Measurements from ENCODE around the gene PLIN1.
A peak's percentile ranks its signal among the peaks of the same experiment; 100 is the strongest.
"Not testable (repeated sequence)": the region's sequence is repeated elsewhere in the genome, so short reads cannot be mapped to it uniquely, and the experiment has no call there.

PLIN1 gene, protein sequence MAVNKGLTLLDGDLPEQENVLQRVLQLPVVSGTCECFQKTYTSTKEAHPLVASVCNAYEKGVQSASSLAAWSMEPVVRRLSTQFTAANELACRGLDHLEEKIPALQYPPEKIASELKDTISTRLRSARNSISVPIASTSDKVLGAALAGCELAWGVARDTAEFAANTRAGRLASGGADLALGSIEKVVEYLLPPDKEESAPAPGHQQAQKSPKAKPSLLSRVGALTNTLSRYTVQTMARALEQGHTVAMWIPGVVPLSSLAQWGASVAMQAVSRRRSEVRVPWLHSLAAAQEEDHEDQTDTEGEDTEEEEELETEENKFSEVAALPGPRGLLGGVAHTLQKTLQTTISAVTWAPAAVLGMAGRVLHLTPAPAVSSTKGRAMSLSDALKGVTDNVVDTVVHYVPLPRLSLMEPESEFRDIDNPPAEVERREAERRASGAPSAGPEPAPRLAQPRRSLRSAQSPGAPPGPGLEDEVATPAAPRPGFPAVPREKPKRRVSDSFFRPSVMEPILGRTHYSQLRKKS

DNA sequence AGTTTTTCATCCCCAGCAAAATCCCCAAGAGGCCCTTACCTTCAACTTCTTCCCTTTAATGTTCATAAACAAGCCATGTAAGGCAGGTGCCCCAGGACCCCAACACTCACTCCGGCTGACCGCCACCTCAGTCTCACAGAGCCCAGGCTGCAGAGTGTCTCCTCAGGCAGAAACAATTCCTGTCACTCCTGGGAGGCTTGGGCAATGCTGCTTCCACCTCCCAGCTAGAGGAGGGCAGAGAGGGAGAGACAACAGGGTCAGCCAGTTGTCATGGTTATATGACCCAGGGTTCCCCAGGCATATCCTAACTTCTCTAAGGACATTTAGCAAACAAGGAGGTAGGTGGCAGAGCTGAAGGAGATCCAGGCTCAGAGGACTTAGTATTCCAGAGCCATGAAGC lies at the start of gene PLIN1:
TSS of gene PLIN1 (minus strand) at position 156 of the 400 bp plus-strand sequence. CDS start 1,878 bp downstream, outside the sequence.
- no peak for DNase-seq

- no peak for DNase-seq
These were observed 49.1 kb upstream of the PLIN1 start for GRCh38 chr15:89728254-89728653.

GRCh38 chr15:89725064-89725463 lies 45.9 kb upstream of the PLIN1 start:
- no peak for DNase-seq

DNA sequence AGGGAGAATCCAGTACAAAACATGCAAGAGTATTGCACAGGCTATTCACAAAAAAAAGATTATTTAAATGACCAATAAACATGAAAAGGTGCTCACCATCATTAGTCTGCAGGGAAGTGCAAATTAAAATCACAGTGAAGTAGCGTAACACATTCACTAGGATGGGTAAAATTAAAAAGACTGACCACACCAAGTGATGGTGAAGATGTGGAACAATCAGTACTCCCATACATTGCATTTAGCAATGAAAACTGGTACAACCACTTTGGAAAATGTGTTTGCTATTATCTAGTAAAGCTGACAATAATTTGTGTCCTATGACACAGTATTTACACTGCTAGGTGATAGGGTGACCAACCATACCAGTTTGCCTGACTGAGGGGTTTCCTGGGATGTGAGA lies 45.5 kb upstream of the PLIN1 start:
- no peak for DNase-seq

GRCh38 chr15:89723031-89723430 lies 43.9 kb upstream of the PLIN1 start:
- no peak for DNase-seq

DNA sequence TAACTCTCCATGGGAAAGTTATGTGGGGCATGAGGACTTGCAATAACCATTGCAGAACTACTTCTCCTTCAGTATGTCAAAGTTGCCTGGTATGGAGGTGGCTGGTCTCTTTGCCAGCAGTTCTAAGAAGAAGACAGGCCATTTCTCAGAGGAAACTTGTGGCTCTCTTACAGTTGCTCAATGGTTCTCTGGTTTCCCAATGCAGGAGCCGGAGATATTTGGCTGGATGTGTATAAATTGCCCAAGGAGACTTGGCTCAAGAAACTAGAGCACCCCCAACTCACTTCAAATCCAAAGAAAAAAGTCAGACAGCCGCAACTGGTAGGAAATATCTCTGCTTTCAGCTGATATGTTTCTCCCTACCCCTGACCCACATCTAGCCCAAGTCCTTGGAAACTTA lies 35.6 kb upstream of the PLIN1 start:
- DNase-seq = no peak

- no peak for DNase-seq
These were observed 28.4 kb upstream of the PLIN1 start for GRCh38 chr15:89707577-89707976.

DNA sequence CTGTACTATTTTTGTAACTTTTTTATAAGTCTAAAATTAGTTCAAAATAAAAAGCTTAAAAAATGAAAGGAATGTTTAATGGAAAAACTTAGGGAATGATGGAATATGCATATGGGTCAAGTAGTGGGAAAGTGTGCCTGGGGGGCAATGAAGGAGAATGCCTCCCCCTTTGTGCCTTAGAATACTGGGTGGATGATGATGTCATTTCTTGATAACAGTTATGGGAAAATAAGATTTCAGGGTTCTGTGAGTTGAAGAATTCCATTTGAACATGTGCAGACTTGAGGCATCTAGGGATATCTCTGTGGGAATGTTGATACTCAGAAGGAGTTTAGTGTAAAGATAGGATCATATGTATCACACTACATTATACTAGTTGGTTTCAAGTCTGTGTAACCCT lies 25.2 kb upstream of the PLIN1 start:
- no peak for DNase-seq

DNA sequence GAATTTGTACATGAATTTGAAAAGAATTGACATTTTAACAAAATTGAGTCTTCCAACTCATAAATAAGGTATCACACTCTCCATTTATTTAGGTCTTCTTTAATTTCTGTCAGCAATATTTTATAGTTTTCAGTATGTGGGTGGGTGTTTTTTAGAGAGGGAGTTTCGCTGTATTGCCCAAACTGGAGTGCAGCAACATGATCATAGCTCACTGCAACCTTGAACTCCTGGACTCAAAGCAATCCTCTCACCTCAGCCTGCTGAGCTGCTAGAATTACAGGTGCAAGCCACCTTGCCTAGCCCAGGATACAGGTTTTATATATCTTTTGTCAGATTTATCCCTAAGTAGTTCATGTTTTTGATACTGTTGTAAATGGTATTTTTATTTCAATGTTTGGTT lies 16.0 kb upstream of the PLIN1 start:
- DNase-seq = no peak

- no peak for DNase-seq
These were observed 14.5 kb upstream of the PLIN1 start for GRCh38 chr15:89693696-89694095.

- DNase-seq = no peak
These were observed 13.9 kb upstream of the PLIN1 start for GRCh38 chr15:89693091-89693490.

DNA sequence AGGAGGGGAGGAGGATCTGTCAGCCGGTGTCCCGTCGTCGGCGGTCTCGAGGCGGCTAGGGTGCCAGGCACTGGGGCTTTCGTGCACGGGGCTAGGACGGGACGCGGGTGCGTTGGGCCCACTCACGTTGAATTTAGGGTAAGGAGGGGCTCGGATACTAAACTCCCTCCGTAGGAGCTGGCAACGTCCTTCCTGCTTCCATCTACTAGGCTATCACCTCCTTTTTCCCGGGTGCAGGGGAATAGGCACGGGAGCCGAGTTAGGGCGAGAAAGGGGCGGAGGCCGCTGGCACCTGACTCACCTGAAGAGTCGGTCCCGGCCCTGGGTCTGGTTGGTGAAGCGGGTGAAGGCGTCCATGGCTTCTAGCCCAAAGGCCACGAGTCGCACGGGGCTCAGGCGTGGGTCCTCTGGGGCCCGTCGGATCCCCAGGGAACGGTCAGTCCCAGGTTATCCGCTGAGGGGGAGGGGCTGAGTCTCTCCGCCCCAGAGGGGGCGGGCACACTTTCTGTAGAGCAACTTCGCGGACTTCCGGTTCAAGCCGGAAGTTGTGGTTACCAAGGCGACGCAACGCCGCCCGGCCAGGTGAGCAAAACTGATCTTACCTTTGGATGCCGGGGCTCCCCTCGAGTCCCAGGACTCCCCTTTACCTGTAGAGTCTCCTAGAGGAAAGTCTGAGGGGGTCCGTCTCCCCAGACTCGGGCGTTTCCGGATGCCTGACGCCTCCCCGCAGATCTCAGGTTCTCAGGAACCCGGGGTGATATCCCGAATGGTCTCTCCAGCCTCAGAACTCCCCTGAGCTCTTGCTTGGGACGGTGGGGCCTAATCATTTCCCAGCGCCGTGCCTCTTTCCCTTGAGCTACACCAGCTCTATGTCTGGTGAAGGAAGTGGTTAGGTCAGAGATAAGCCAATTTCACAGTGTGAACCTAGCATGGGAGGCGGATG lies 11.4 kb upstream of the PLIN1 start, which contains the start of the genes PEX11A and WDR93:
TSS of gene PEX11A (minus strand) at position 479 of the 943 bp plus-strand sequence. CDS start at position 357, 122 bp downstream.
TSS of gene WDR93 (plus strand) at position 536 of the 943 bp plus-strand sequence. CDS start 10,936 bp downstream, outside the sequence.
- DNase-seq = peak; percentile 62

DNA sequence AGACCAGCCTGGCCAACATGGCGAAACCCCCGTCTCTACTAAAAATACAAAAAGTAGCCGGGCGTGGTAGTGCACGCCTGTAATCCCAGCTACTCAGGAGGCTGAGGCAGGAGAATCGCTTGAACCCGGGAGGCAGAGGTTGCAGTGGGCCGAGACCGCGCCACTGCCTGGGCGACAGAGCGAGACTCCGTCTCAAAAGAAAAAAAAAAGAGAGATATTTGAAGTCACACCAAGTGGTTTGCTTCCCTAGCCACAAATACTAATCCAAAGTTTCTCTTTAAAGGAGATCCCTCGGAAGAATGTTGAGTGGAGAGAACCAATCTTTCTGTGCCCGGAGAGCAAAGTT lies 10.7 kb upstream of the PLIN1 start:
- not testable (repeated sequence) for DNase-seq

GRCh38 chr15:89686522-89686921 lies 7.4 kb upstream of the PLIN1 start:
- no peak for DNase-seq

DNA sequence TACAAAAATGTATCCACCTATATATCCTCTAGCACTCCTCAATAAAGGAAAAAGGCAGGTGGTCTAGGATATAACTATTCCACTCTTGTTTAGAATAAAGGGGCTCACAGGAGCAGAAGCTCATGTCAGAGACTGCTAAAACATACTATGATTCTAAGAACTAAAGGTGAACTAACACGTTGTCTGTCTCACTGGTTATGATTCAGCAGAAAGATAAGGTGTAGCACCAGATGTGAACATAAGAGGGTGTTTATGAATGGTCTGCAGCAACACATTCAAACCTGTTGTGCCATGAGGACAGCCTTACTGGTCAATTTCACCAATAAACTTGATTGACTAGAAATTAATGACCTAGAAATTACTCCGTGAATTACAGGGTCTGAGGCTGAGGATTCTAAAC lies 6.8 kb upstream of the PLIN1 start:
- DNase-seq = no peak

DNA sequence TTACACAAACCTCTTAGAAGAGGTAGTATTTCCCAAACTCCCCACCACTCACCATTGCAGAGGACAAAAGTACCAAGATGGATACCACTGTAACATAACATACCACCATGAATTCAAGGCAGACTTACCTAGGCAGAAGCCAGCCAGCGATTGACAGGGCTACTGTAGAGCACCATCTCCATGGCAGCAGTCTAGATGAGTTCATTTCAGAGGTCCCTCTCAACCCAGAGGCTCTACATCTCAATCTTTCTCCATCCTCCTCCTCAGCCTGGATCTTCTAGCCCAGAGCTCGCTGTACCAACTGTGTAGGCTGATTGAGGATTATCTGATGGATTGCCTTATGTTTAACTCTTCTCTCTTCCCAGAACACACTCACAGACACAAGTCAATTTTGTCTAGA lies 2.0 kb upstream of the PLIN1 start:
- DNase-seq = no peak

DNA sequence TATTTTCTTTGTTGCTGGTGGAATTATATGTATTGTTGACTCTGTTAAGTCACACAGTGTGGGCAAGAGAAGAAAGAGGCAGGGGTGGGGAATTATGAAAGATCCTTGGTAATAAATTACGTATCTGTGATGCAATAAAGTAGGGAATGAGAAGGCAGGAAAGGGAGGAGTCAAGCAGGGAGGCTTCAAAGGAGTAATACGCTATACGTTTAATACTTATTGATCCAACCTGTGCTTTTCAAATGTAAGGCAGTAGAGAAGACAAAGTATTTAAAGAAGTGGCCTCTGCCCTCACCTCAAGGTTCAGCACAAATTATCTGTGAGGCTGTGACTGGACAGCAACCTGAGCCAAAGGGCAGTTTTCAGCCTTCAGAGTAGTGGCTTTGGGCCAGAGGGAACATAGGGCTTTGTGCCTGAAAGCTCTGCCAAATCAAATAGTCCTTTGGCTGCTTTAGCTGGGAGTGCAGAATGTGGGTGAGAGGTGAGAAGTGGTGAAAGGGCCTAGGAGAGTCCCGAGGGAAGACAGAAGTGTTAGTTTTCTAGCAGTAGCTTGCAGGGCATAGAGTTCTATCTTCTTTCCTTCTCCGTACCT lies 1.2 kb upstream of the PLIN1 start:
- no peak for DNase-seq

DNA sequence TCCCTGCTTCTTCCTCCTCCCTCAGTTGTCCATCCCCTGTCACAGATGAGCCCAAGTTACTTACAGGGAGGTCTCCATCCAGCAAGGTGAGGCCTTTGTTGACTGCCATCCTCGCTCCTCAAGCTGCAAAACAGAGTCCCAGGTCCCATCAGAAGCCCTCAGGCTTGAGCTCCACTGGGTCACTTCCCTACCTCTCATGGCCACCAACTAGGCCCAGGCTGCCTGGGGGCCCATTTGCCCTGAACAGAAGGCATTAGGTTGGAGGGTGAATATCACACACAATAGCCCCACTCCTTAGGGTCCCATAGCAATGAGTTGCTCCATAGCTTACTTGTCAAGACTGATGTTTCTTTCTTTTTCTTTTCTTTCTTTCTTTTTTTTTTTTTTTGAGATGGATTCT lies 1.8 kb downstream of the PLIN1 start:
- no peak for DNase-seq

- no peak for DNase-seq
These were observed 3.6 kb downstream of the PLIN1 start for GRCh38 chr15:89675606-89676005.

GRCh38 chr15:89674526-89674925 lies 4.6 kb downstream of the PLIN1 start:
- DNase-seq = no peak

DNA sequence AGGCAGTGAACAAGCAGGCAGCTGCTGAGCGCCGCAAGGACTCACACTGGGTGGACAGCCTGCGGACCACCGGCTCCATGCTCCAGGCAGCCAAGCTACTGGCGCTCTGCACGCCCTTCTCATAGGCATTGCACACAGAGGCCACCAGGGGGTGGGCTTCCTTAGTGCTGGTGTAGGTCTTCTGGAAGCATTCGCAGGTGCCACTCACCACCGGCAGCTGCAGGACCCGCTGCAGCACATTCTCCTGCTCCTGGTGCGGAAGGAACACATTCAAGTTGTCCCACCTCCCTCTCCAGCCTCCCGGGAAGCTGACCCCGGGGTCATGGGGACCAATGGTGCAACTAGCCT lies 6.0 kb downstream of the PLIN1 start:
- DNase-seq = no peak

DNA sequence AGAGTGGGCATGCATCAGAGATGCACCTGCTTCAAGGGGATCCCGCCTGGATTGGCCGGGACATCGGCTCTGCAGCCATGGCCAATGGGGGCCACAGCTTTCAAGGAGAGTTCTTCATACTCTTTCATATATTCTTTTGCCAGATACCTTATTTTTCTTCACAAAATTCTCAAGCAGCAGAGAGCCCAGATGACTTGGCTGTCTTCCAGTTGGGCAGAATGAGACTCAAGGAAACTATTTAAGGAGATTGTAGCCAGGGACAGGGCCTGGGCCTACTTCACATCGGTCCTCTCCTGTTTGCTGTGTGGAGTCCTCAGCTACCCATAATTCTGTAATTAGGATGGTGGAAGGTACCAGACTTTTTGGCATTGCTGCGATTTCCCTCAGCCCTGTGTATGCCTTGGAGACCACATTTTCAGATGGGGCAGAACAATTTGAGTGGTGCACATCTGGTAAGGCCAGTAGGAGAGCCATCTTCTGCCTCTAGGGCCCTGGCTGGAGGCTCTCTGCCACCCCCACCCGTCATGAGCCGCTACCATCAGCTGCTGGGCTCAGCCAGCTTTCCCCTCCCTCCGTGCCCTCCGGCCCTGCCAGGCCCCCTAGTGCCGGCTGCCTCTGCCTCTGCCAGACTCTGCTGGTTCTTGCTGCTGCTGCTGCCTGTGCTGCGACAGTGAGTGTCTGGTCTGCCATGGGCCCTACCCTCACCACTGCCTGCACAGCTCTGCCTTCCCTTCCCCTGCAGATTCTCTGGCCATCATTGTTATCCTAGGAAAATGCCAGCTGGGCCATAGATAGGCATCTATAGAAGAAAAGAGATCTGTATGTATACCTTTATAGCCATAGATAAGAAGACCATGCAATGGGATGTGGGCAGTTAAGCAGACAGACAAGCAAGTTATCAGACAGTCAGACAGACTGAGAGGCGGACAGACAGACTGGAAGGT lies 6.7 kb downstream of the PLIN1 start:
- DNase-seq = no peak

All from NCI-H510A (cell line).